OCI-M1 (cell line): ENCODE data around the gene GOLGA6L7.
A peak's percentile ranks its signal among the peaks of the same experiment; 100 is the strongest.
"Not testable (repeated sequence)": the region's sequence is repeated elsewhere in the genome, so short reads cannot be mapped to it uniquely, and the experiment has no call there.

Source experiments
- DNase-seq: peaks from one replicate; lab custom pipeline; 2025; lab: John Stamatoyannopoulos, UW

The GOLGA6L7 gene

GRCh38 chr15:28844147-28844546 is 4.3 kb downstream of the GOLGA6L7 start:
- DNase-seq: not testable (repeated sequence)

- not testable (repeated sequence) for DNase-seq
Observed at GRCh38 chr15:28843520-28843919, 4.9 kb downstream of the GOLGA6L7 start.

DNA sequence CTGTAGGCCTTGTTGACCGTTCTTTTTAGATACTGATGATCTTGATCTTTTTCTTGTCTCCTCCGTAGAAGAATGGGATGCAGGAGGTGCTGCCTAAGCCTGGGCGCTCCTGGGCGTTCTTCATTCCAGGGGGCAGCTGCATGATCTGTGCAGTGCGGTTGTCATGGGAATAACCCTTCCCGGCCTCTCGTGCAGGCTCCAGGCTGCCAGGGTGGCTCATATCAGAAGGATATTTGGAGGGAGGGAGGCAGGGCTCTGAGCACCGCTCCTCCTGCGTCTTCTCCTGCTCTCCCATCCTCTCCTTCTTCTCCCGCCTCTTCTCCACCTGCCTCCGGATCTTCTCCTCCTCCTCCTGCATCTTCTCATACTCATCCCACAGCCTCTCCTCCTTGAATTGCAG is 6.2 kb downstream of the GOLGA6L7 start:
- not testable (repeated sequence) for DNase-seq

GRCh38 chr15:28840285-28840684 is 8.2 kb downstream of the GOLGA6L7 start:
- DNase-seq: not testable (repeated sequence)

GRCh38 chr15:28834957-28835585 is 13.4 kb downstream of the GOLGA6L7 start:
- DNase-seq: not testable (repeated sequence)

GRCh38 chr15:28831897-28832587 is 16.4 kb downstream of the GOLGA6L7 start:
- peak; percentile 95 for DNase-seq

DNA sequence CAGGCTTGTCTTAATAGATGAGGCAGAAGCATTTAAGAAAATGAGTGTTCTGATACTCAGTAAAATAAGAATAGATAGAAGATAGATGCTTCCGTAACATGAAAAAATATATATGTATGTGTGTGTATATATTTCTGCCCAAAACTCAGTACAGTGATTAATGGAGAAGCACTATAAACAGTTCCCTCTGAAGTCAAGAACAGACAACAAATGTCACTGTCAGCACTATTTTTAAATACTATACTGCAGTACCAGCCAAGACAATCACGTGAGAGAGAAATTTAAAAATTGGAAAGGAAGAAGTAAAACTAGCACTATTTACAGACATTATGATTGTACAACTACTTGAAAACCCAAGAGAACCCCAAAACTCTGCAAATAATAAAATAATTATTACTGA is 27.0 kb downstream of the GOLGA6L7 start:
- DNase-seq: not testable (repeated sequence)

GRCh38 chr15:28819930-28820295 is 28.5 kb downstream of the GOLGA6L7 start:
- DNase-seq: not testable (repeated sequence)

GRCh38 chr15:28819019-28819929 is 29.2 kb downstream of the GOLGA6L7 start:
- peak; percentile 22 for DNase-seq

DNA sequence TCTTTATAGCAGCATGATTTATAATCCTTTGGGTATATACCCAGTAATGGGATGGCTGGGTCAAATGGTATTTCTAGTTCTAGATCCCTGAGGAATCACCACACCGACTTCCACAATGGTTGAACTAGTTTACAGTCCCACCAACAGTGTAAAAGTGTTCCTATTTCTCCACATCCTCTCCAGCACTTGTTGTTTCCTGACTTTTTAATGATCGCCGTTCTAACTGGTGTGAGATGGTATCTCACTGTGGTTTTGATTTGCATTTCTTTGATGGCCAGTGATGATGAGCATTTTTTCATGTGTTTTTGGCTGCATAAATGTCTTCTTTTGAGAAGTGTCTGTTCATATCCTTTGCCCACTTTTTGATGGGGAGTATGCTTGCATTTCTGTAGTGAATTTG is 30.3 kb downstream of the GOLGA6L7 start:
- not testable (repeated sequence) for DNase-seq

DNA sequence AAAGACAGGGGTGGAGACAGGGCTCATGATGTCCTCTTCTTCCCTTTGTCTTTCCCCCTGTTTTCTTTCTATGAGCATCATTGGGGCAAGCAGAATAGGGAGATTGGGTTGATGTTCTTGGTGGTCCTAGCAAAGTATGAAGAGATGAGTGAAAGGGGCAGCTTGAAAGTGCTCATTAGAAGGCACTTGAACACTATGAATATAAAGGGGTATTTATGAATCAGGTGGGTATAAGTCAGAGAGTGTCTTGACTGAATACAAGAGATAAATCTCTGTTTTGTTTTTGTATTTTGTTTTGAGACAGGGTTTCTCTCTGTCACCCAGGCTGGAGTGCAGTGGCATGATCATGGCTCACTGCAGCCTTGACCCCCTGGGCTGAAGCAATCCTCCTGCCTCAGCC is 34.4 kb downstream of the GOLGA6L7 start:
- DNase-seq: not testable (repeated sequence)

- not testable (repeated sequence) for DNase-seq
Observed at GRCh38 chr15:28813392-28813791, 35.1 kb downstream of the GOLGA6L7 start.

DNA sequence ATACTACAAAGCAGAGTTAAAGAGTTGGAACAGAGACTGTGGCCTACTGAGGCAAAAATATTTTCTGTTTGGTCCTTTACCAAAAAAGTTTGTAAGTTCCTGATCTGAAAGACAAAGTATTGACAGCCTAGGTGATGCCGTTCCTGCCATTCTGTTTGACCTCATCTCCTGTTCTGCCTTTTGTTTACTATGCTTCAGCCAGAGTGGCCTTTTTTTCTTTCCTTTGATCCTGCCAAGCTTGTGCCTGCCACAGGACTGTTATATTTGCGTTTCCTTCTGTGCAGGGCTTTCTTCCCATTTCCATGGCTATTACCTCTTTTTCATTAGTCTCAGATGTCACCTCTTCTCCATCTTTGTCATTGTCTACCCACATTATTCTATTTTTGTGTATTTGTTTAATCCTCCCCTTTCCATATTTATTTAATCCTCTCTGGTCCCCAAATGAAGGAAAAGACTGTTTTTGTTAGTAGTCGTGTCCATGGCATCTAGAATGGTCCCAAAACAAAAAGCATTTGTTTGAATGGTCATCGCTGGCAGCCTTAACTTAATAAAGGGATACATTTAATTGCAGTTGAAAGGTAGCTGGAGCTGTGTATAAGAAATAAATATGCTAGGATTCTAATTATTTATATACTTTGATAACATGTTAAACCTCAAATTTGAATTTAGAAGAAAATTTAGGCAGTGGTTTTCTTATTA is 36.4 kb downstream of the GOLGA6L7 start:
- not testable (repeated sequence) for DNase-seq

DNA sequence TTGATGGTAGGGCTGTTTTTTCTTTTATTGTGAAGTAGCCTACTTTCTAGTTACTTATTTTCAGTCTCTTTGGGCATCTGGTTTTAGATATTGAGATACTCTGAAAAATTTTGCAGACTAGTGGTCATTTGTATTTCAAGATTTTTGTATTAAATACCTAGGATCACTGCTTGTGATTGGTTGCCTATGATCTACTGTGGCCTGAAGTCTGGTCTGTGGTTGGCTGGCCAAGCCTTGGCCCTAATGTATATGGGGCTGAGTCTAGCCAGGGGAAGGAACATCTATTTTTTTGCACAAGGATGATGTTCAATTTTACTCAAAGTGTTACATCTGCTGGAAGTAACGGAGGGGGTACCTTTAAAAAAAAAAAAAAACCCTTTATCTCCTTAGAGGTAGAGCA is 38.0 kb downstream of the GOLGA6L7 start:
- not testable (repeated sequence) for DNase-seq

GRCh38 chr15:28808136-28808535 is 40.3 kb downstream of the GOLGA6L7 start:
- not testable (repeated sequence) for DNase-seq

DNA sequence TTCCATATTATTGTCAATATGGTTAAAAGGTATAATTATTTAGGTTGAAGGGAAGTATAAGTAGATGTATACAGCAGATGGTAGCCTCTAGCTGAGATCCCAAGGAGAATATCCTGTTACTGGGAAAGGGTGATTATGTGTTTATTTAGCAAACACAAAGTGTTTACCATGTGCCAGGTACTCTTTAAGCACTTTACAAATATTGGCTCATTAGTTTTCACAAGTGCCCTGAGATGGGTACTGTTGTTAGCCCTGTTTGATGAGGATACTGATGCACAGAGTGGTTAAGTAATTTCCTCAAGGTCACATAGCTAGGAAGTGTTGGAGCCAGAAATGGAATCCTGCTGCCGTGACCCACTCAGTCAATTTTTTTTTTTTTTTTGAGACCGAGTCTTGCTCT is 48.1 kb downstream of the GOLGA6L7 start:
- DNase-seq: not testable (repeated sequence)

DNA sequence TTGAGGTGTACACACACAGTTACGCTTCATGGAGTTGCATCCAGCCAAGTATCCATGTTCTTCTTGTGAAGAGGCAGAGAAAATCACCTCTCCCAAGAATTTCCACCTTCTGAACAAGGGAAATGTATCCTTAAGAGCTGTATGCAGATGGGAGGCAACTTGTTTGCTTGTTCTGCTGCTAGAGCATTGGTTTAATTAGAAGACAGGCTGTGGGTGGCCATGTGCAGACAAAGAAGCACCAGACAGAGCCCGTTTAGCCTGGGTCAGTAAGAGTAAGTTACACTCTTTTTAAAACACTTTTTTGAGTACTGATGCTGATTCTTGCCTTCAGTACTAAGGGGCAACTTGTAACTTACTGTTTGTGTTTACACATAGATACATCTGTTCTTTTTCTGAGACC is 50.2 kb downstream of the GOLGA6L7 start:
- not testable (repeated sequence) for DNase-seq

DNA sequence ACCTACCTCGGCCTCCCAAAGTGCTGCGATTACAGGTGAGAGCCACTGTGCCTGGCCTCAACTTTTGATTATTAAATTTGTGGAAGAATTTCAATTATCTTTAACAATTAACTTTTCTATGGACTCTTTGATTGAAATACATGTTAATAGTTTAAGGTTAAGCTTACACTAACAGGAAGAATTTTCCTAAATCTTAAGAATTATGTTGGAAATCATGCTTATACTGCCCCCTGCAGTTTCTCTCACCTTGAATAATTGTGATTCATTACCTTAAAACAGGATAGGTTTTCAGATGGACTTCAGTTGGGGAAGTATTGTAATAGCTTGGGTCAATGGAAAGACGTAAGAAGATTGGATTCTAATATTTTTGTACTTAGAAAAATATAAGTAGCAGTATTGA is 54.2 kb downstream of the GOLGA6L7 start:
- DNase-seq: peak; percentile 63
